HUES64 (cell line): Measurements from ENCODE around the gene FADS6.

Experiments used
- H3K27ac ChIP-seq: 2 replicates; pipeline ENCODE4 v1.7.0; 2013; ENCODE audit warnings: low read depth, low read length, inconsistent platforms
- H3K27me3 ChIP-seq: 2 replicates; pipeline ENCODE4 v1.6.1; 2013; ENCODE audit warnings: mild to moderate bottlenecking, low read length; ENCODE audit not compliant: insufficient read depth
- H3K36me3 ChIP-seq: 2 replicates; pipeline ENCODE4 v1.6.1; 2013; ENCODE audit warnings: mild to moderate bottlenecking, low read length; ENCODE audit not compliant: insufficient read depth
- H3K4me1 ChIP-seq: 2 replicates; pipeline ENCODE4 v1.6.1; 2013; ENCODE audit warnings: mild to moderate bottlenecking, low read length, moderate library complexity; ENCODE audit not compliant: insufficient read depth
- H3K4me3 ChIP-seq: 2 replicates; pipeline ENCODE4 v1.5.1; 2013; ENCODE audit warnings: mild to moderate bottlenecking, low read length, moderate library complexity
- H3K9ac ChIP-seq: 2 replicates; pipeline ENCODE4 v1.6.1; 2013; ENCODE audit warnings: mild to moderate bottlenecking, low read depth, low read length
- H3K9me3 ChIP-seq: 2 replicates; pipeline ENCODE4 v1.6.1; 2013; ENCODE audit warnings: low read depth, low read length; ENCODE audit not compliant: insufficient read depth
- WGBS: fragments of 150-250, 120-280 bp; methylation state at CpG from one replicate; pipeline ENCODE4 v1.1.7; 2013; ENCODE audit warnings: missing lambda C conversion rate; 5-methylcytosine and 5-hydroxymethylcytosine counted together

Gene FADS6

GRCh38 chr17:74928786-74929185 lies 35.4 kb upstream of the FADS6 start:
- no peak overlapping the region for H3K9ac ChIP-seq
- peaks cover 78% of the 10 kb centered on the region for H3K27me3 ChIP-seq

GRCh38 chr17:74925242-74925641 lies 31.8 kb upstream of the FADS6 start:
- no peak overlapping the region for H3K27ac ChIP-seq
- no peak overlapping the region for H3K9ac ChIP-seq
- H3K36me3 ChIP-seq = no peaks in the 10 kb centered on the region
- no peak overlapping the region for H3K4me3 ChIP-seq
- 0 out of 2 replicates have a peak, but pooled peaks cover 2% of the 10 kb centered on the region for H3K4me1 ChIP-seq
- peaks cover 87% of the 10 kb centered on the region for H3K27me3 ChIP-seq
- 74% methylated on average over 3 of the region's 3 CpGs for WGBS
- no peaks in the 10 kb centered on the region for H3K9me3 ChIP-seq

More at GRCh38 chr17:74928786-74929185, 35.4 kb upstream of the FADS6 start:
- Histone ChIP-seq H3K27ac (no peak overlapping the region), H3K9me3 (no peaks in the 10 kb centered on the region), H3K4me1 (0 out of 2 replicates have a peak, but pooled peaks cover 2% of the 10 kb centered on the region), H3K4me3 (no peak overlapping the region), H3K36me3 (no peaks in the 10 kb centered on the region)
- 80% methylated on average over 6 of the region's 6 CpGs for WGBS

DNA sequence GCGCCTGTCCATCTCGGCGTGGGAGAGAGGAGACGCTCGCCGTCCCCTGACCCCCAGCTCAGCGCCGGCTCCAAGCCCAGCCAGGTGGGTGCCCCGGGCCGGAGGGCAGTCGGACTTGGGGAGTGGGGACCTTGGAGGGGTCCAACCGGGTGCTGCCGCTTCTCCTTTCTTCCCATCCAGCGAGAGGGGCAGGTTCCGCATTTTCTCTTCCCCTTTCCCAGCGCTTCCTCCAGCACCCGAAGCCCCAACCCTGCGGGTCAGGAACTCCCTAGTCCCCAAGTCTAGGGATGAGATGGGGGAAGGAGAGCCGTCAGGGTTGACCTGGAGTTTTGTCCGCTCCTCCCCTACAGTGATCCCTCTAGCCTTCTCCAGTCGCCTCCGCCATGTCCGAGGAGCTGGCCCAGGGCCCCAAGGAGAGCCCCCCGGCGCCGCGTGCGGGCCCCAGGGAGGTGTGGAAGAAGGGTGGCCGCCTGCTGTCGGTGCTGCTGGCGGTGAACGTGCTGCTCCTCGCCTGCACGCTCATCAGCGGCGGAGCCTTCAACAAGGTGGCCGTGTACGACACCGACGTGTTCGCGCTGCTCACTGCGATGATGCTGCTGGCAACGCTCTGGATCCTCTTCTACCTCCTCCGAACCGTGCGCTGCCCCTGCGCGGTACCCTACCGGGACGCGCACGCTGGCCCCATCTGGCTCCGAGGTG lies 31.0 kb upstream of the FADS6 start, which contains the start of gene OTOP2:
Gene OTOP2, plus strand, starts transcription at position 24 of the 699 bp plus-strand sequence. Its CDS starts 360 bp downstream, at position 384.
- peaks cover 85% of the 10 kb centered on the region for H3K27me3 ChIP-seq
- 0 out of 2 replicates have a peak, but pooled peaks cover 2% of the 10 kb centered on the region for H3K4me1 ChIP-seq
- 6% methylated on average over 52 of the region's 54 CpGs for WGBS
- no peaks in the 10 kb centered on the region for H3K36me3 ChIP-seq
- H3K9me3 ChIP-seq = no peaks in the 10 kb centered on the region
- peak within 1 kb of the TSS; percentile 47 for H3K4me3 ChIP-seq
- H3K27ac ChIP-seq = no peak within 1 kb of the TSS
- H3K9ac ChIP-seq = no peak within 1 kb of the TSS; the same call in 1 of the 2 replicates

GRCh38 chr17:74923538-74924249 lies 30.3 kb upstream of the FADS6 start:
- Histone ChIP-seq H3K27ac (no peak overlapping the region), H3K4me3 (peak overlapping the region; percentile 47), H3K9ac (no peak overlapping the region), H3K9me3 (no peaks in the 10 kb centered on the region), H3K4me1 (0 out of 2 replicates have a peak, but pooled peaks cover 2% of the 10 kb centered on the region), H3K36me3 (no peaks in the 10 kb centered on the region), H3K27me3 (peaks cover 82% of the 10 kb centered on the region)
- 4% methylated on average over 59 of the region's 59 CpGs for WGBS

DNA sequence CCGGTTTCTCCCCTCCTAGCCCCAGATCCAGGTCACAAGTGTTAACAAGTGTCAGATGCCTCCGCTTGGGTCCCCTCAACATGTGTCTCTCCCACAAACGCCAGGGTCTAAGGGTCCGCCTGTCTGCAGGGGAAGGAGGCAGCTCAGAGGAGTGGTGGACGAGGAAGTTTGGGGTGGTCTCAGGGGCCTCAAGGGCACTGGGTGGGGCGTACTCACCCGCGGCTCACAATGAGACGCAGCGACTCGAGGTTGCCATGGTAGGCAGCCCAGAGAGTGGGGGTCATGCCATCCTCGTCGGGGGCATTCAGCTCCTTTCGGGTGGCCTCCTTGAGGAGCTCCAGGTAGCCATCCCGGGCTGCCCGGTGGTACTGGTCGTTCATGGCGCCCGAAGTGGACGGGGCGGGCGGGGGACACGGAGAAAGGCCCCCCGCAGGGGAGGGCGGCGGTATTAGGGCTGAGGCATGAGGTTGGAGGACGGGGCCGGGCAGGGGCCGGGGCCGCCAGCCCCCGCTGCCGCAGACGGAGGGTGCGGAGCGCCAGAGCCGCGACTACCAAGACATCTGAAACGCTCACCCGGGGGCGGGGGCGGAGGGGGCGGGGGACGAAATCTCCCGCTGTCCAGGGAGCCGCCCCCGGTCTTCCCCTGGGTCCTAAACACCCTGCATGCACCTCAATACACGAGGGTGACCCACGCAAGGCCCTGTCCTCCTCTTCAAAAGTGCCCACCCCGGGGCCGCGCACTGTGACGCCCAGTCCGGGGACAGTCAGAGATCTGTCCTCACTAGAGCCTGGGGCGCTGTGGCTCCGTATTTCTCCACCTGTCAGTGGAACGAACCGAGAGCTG lies 29.5 kb upstream of the FADS6 start, which contains the start of gene USH1G:
Gene USH1G, minus strand, starts transcription at position 562 of the 844 bp plus-strand sequence. Its CDS starts 182 bp downstream, at position 380.
- Histone ChIP-seq H3K4me3 (peak within 1 kb of the TSS; percentile 47), H3K9me3 (no peaks in the 10 kb centered on the region), H3K27ac (no peak within 1 kb of the TSS), H3K36me3 (no peaks in the 10 kb centered on the region), H3K9ac (no peak within 1 kb of the TSS), H3K4me1 (0 out of 2 replicates have a peak, but pooled peaks cover 2% of the 10 kb centered on the region), H3K27me3 (peaks cover 74% of the 10 kb centered on the region)
- WGBS = 9% methylated on average over 57 of the region's 57 CpGs

DNA sequence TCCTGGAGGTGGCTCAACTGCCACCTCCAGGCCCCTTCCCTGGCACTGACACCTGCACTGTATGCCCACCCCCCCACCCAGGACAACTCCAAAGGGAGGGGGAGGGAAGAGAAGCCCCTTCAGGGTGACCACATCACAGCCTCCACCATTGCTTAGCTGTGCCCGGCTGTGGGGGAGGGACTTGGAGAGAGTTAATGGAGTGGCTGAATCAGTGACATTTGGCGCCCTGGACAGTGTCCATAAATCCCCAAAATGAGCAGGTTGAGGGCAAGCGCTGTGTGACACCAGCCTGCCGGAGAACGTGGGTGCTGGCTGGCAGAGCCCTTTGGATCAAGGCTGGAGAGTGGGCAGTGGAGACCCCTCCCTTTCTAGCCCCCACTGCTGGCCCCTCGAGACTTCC lies 28.7 kb upstream of the FADS6 start:
- H3K4me1 ChIP-seq = 0 out of 2 replicates have a peak, but pooled peaks cover 2% of the 10 kb centered on the region
- 82% methylated on average over 6 of the region's 6 CpGs for WGBS
- no peaks in the 10 kb centered on the region for H3K36me3 ChIP-seq
- no peak overlapping the region; the same call in 1 of the 2 replicates for H3K4me3 ChIP-seq
- peaks cover 67% of the 10 kb centered on the region for H3K27me3 ChIP-seq
- no peaks in the 10 kb centered on the region for H3K9me3 ChIP-seq
- H3K9ac ChIP-seq = no peak overlapping the region
- no peak overlapping the region for H3K27ac ChIP-seq

DNA sequence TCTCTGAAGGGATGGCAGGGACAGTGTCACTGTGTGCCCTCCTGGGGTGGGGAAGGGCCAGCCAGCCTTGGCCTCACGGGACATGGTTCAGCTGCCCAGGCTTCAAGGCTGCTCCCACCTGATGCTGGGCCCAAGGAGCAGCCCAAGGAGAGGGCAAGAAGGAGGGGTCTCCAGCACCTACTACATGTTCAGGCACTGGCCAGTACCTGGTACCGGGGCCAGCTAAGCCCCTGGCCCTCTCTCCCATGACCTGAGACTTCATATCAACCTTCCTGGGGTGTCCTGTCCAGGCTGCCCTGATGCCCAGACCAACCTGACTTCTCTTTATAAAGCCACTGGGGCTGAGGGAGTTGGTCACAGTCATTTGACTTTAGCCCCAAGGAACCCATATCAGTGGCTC lies 28.3 kb upstream of the FADS6 start:
- H3K36me3 ChIP-seq = no peaks in the 10 kb centered on the region
- no peak overlapping the region for H3K4me3 ChIP-seq
- H3K27me3 ChIP-seq = peaks cover 63% of the 10 kb centered on the region
- no peak overlapping the region for H3K9ac ChIP-seq
- 0 out of 2 replicates have a peak, but pooled peaks cover 2% of the 10 kb centered on the region for H3K4me1 ChIP-seq
- WGBS = 93% methylated on average over 2 of the region's 2 CpGs
- H3K9me3 ChIP-seq = no peaks in the 10 kb centered on the region
- H3K27ac ChIP-seq = no peak overlapping the region

DNA sequence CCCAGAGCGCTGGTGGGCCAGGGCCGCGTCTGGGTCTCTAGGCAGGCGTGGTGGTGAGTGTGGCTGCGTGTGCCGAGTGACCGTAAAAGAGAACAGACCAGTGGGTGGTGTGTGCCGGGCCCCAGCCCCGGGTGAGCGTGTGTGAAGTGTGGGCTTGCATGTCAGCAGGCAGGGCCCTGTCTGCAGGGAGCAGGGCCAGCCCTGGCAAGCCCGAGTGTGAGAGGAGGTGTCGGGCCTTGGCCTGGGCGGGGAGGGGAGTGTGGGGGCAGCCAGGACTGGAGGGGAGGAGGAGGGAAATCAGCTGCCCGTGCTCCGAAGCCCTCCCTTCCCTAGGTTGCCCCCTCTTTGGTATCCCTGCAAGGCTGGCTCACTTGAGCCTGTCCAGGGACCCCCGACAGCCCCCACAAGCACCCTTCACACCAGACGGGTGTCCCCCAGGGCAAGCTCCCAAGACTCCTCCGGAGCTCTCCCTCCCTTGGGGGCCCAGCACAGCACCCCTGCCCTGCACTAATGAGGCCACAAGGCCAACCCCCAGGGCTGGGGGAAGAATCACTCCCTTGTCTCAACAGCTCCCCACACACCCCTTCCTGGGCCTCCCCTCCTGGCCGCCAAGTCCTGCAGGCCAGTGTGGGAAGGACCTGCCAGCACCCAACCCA lies 27.7 kb upstream of the FADS6 start:
- WGBS = 68% methylated on average over 19 of the region's 19 CpGs
- Histone ChIP-seq H3K9me3 (no peaks in the 10 kb centered on the region), H3K27ac (no peak overlapping the region), H3K36me3 (no peaks in the 10 kb centered on the region), H3K4me1 (0 out of 2 replicates have a peak, but pooled peaks cover 2% of the 10 kb centered on the region), H3K9ac (no peak overlapping the region), H3K4me3 (no peak overlapping the region), H3K27me3 (peaks cover 57% of the 10 kb centered on the region)

GRCh38 chr17:74920642-74921025 lies 27.2 kb upstream of the FADS6 start:
- Histone ChIP-seq H3K9ac (no peak overlapping the region), H3K4me3 (no peak overlapping the region), H3K27me3 (peaks cover 52% of the 10 kb centered on the region), H3K4me1 (0 out of 2 replicates have a peak, but pooled peaks cover 2% of the 10 kb centered on the region), H3K36me3 (no peaks in the 10 kb centered on the region), H3K27ac (no peak overlapping the region), H3K9me3 (no peaks in the 10 kb centered on the region)
- 61% methylated on average over 5 of the region's 6 CpGs for WGBS

DNA sequence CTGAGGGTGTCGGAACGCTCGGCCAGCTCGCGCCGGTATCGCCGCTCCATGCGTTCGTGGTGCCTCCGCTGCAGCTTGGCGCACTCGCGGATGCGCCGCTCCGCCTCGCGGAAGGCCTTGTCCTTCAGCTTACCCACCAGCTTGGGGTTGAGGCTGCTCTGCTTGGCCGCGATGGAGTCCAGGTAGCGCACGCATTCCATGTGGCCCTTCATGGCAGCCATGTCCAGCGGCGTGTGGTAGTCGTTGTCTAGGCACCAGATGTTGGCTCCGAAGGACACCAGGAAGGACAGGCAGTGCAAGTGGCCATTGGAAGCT lies 26.8 kb upstream of the FADS6 start:
- 0 out of 2 replicates have a peak, but pooled peaks cover 2% of the 10 kb centered on the region for H3K4me1 ChIP-seq
- H3K4me3 ChIP-seq = no peak overlapping the region
- no peak overlapping the region for H3K9ac ChIP-seq
- 94% methylated on average over 27 of the region's 27 CpGs for WGBS
- peaks cover 48% of the 10 kb centered on the region for H3K27me3 ChIP-seq
- no peaks in the 10 kb centered on the region for H3K36me3 ChIP-seq
- H3K9me3 ChIP-seq = no peaks in the 10 kb centered on the region
- H3K27ac ChIP-seq = no peak overlapping the region
